ENCODE results near the gene LRP6. TPM values are rescaled to one million over a fixed set of nuclear protein-coding genes. Genes with fewer than 3 reads are reported as not detected.

The LRP6 gene
- total RNA-seq, 1 donor from 2014 or later: 40.9 TPM

DNA sequence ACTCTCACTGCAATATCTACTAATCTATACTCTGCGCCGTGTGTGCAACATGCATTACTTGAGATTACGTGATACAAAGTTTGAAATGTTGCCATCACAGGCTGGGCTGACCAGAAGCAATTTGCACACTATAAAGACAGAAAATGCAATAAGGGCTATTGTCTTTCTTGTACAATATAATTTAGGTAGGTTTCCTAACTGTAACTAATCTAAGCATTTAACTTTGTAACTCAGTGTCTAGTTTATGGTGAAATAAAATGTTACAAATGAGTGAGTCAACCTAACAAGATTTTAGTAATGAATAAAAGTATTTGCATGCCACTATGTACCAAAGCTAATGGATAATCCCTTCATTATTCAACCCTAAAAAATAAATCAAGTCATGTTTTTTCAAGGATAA is 57.8 kb downstream of the LRP6 start:
- Histone ChIP-seq H3K27ac (ENCODE audit: low read depth, low read length) (no peak overlapping the region), H3K4me3 (ENCODE audit: insufficient read depth, low read depth, low read length) (no peak overlapping the region), H3K4me2 (ENCODE audit: low read length) (no peak overlapping the region), H4K20me1 (ENCODE audit: insufficient read depth, low read length) (peaks cover 76% of the 10 kb centered on the region), H3K9ac (ENCODE audit: low read length) (no peak overlapping the region), H2AFZ (ENCODE audit: low read depth, low read length) (no peak overlapping the region), H3K4me1 (ENCODE audit: insufficient read depth, low read length) (no peaks in the 10 kb centered on the region), H3K9me3 (ENCODE audit: insufficient read depth, low read depth, low read length) (no peaks in the 10 kb centered on the region), H3K27me3 (ENCODE audit: insufficient read depth, low read length) (no peaks in the 10 kb centered on the region), H3K79me2 (ENCODE audit: insufficient read depth, low read length) (peaks cover 84% of the 10 kb centered on the region), H3K36me3 (ENCODE audit: insufficient read depth, low read length) (no peaks in the 10 kb centered on the region)
- peak; percentile 44 for DNase-seq (ENCODE audit: low read depth)
- H3K9me3 Mint-ChIP-seq (ENCODE audit: unreplicated experiment): no peaks in the 10 kb centered on the region
- H3K27me3 Mint-ChIP-seq (ENCODE audit: low read depth, unreplicated experiment): no peaks in the 10 kb centered on the region
- TF ChIP-seq, protein P1, sequence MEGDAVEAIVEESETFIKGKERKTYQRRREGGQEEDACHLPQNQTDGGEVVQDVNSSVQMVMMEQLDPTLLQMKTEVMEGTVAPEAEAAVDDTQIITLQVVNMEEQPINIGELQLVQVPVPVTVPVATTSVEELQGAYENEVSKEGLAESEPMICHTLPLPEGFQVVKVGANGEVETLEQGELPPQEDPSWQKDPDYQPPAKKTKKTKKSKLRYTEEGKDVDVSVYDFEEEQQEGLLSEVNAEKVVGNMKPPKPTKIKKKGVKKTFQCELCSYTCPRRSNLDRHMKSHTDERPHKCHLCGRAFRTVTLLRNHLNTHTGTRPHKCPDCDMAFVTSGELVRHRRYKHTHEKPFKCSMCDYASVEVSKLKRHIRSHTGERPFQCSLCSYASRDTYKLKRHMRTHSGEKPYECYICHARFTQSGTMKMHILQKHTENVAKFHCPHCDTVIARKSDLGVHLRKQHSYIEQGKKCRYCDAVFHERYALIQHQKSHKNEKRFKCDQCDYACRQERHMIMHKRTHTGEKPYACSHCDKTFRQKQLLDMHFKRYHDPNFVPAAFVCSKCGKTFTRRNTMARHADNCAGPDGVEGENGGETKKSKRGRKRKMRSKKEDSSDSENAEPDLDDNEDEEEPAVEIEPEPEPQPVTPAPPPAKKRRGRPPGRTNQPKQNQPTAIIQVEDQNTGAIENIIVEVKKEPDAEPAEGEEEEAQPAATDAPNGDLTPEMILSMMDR (IDR thresholded peaks at IDR 0.05; ENCODE audit: insufficient read depth, low read depth, low read length): no peak
- TF ChIP-seq EZH2 (IDR thresholded peaks at IDR 0.05; ENCODE audit: insufficient read depth, low read length): no peak
- FAIRE-seq: no peak
- no peak overlapping the region for H3K4me3 Mint-ChIP-seq (ENCODE audit: unreplicated experiment)
- no peak overlapping the region for H3K27ac Mint-ChIP-seq (ENCODE audit: unreplicated experiment)
- no peaks in the 10 kb centered on the region for H3K36me3 Mint-ChIP-seq (ENCODE audit: low read depth, unreplicated experiment)
- peaks cover 7% of the 10 kb centered on the region for H3K4me1 Mint-ChIP-seq (ENCODE audit: low read depth, unreplicated experiment)

DNA sequence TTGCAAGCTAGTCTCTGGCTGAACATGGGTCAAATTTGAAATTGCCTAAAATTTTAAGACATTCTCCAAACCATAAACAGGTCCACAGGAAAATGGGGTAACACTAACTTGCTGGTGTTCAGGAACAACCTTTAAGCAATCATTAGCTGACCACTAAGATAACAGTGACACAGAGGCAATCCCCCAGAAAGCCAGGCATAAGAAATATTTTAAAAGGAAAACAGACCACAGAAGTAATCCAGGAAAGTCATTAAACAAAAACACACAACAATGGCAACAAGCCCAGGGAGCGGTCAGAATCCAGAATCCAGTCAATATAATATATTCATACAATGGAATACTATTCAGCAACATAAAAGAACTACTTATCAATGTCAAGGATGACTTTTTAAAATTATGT is 59.1 kb downstream of the LRP6 start:
- Mint-ChIP-seq H3K9me3 (ENCODE audit: unreplicated experiment) (no peaks in the 10 kb centered on the region), H3K4me3 (ENCODE audit: unreplicated experiment) (no peak overlapping the region), H3K27ac (ENCODE audit: unreplicated experiment) (no peak overlapping the region), H3K27me3 (ENCODE audit: low read depth, unreplicated experiment) (no peaks in the 10 kb centered on the region), H3K4me1 (ENCODE audit: low read depth, unreplicated experiment) (peaks cover 5% of the 10 kb centered on the region), H3K36me3 (ENCODE audit: low read depth, unreplicated experiment) (no peaks in the 10 kb centered on the region)
- Histone ChIP-seq H3K79me2 (ENCODE audit: insufficient read depth, low read length) (peaks cover 85% of the 10 kb centered on the region), H3K4me1 (ENCODE audit: insufficient read depth, low read length) (no peaks in the 10 kb centered on the region), H3K4me3 (ENCODE audit: insufficient read depth, low read depth, low read length) (no peak overlapping the region), H3K9me3 (ENCODE audit: insufficient read depth, low read depth, low read length) (no peaks in the 10 kb centered on the region), H3K27me3 (ENCODE audit: insufficient read depth, low read length) (no peaks in the 10 kb centered on the region), H4K20me1 (ENCODE audit: insufficient read depth, low read length) (peaks cover 82% of the 10 kb centered on the region), H3K36me3 (ENCODE audit: insufficient read depth, low read length) (no peaks in the 10 kb centered on the region), H3K4me2 (ENCODE audit: low read length) (no peak overlapping the region), H3K9ac (ENCODE audit: low read length) (no peak overlapping the region), H2AFZ (ENCODE audit: low read depth, low read length) (no peak overlapping the region), H3K27ac (ENCODE audit: low read depth, low read length) (no peak overlapping the region)
- no peak for TF ChIP-seq EZH2 (IDR thresholded peaks at IDR 0.05; ENCODE audit: insufficient read depth, low read length)
- TF ChIP-seq, protein P1 (IDR thresholded peaks at IDR 0.05; ENCODE audit: insufficient read depth, low read depth, low read length): no peak
- FAIRE-seq (no peak), DNase-seq (ENCODE audit: low read depth) (peak; percentile 46)

DNA sequence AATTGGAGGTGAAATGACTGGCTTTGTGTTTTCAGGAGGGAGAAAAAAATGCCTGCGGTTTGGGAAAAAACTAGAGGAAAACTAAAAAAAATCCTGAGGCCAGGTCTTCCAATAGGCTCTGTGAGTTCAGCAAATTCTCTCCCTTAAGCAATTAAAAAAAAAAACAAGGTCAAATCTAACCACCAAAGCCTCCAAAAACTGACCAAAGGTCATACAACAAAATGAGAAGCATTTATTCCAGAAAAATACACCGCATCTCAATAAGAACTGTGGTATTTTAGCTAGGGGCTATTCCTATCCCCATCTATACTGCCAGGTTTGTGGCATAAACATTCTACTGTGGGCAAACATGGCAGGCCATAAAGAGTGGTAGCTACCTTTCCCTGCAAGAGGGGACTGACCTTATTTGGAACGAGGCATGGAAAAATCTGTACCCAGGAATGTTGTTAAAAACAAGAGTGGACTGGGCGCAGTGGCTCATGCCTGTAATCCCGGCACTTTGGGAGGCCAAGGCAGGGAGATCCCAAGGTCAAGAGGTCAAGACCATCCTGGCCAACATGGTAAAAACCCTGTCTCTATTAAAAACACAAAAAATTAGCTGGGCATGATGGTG is 60.0 kb downstream of the LRP6 start:
- TF ChIP-seq, protein P1 (IDR thresholded peaks at IDR 0.05; ENCODE audit: insufficient read depth, low read depth, low read length): no peak
- TF ChIP-seq EZH2 (IDR thresholded peaks at IDR 0.05; ENCODE audit: insufficient read depth, low read length): no peak
- no peaks in the 10 kb centered on the region for H3K36me3 Mint-ChIP-seq (ENCODE audit: low read depth, unreplicated experiment)
- Histone ChIP-seq H4K20me1 (ENCODE audit: insufficient read depth, low read length) (peaks cover 85% of the 10 kb centered on the region), H2AFZ (ENCODE audit: low read depth, low read length) (no peak overlapping the region), H3K9ac (ENCODE audit: low read length) (no peak overlapping the region), H3K4me1 (ENCODE audit: insufficient read depth, low read length) (no peaks in the 10 kb centered on the region), H3K79me2 (ENCODE audit: insufficient read depth, low read length) (peaks cover 82% of the 10 kb centered on the region), H3K4me3 (ENCODE audit: insufficient read depth, low read depth, low read length) (no peak overlapping the region), H3K9me3 (ENCODE audit: insufficient read depth, low read depth, low read length) (no peaks in the 10 kb centered on the region), H3K27ac (ENCODE audit: low read depth, low read length) (no peak overlapping the region), H3K27me3 (ENCODE audit: insufficient read depth, low read length) (no peaks in the 10 kb centered on the region), H3K36me3 (ENCODE audit: insufficient read depth, low read length) (no peaks in the 10 kb centered on the region), H3K4me2 (ENCODE audit: low read length) (no peak overlapping the region)
- H3K27ac Mint-ChIP-seq (ENCODE audit: unreplicated experiment): no peak overlapping the region
- no peaks in the 10 kb centered on the region for H3K27me3 Mint-ChIP-seq (ENCODE audit: low read depth, unreplicated experiment)
- no peak overlapping the region for H3K4me3 Mint-ChIP-seq (ENCODE audit: unreplicated experiment)
- H3K4me1 Mint-ChIP-seq (ENCODE audit: low read depth, unreplicated experiment): peaks cover 5% of the 10 kb centered on the region
- no peaks in the 10 kb centered on the region for H3K9me3 Mint-ChIP-seq (ENCODE audit: unreplicated experiment)
- no peak for DNase-seq (ENCODE audit: low read depth)
- no peak for FAIRE-seq

Measured in astrocyte (in vitro differentiated cells and primary cell).